ENCODE data around the gene PDE3B. TPM values are rescaled to one million over a fixed set of nuclear protein-coding genes. Genes with fewer than 3 reads are reported as not detected.

Gene PDE3B
- total RNA-seq, 1 experiment from 2014 or later: 6.7 TPM

DNA sequence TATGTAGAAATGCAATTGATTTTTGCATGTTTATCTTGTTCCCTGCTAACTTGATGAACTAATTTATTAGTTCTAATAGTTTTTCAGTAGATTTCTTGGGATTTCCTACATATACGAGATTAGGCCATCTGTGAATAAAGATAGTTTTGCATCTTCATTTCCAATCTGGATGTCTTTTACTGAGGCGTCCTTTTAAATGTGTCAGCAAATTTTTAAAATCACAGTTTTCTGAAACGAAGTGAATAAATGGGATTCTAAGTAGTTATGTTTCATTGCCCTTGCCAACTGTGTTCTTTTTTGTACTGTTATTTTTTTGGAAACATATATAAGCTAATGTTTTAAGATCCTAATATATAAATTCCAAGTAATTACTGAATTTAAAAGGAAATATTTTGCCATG, 198.4 kb downstream of the PDE3B start:
- POLR2A ChIA-PET: no interaction called here
- H3K4me3 ChIP-seq (replicated peaks in 1 of 2; ENCODE audit: low read depth in 1 of 2, low read length in 2 of 2): no peak overlapping the region
- intact Hi-C loops (cut with micrococcal nuclease): no loop called here
- H3K27ac ChIP-seq (ENCODE audit: low read depth, low read length): no peak overlapping the region
- no peaks in the 10 kb centered on the region for H3K9me2 ChIP-seq (ENCODE audit: insufficient read depth)
- DNase-seq (ENCODE audit: low read depth, low spot score): no peak
- H3K9me3 ChIP-seq (ENCODE audit: control insufficient read depth in 1 of 2, insufficient read depth in 1 of 2, low read depth in 1 of 2, low read length in 2 of 2): no peaks in the 10 kb centered on the region
- H4K20me1 ChIP-seq (ENCODE audit: insufficient read depth): no peaks in the 10 kb centered on the region
- no TSS peak for BruUV-seq (replicated peaks)
- H3K79me2 ChIP-seq (ENCODE audit: insufficient read depth, low read length): no peaks in the 10 kb centered on the region
- no peaks in the 10 kb centered on the region for H3K36me3 ChIP-seq (ENCODE audit: control insufficient read depth in 1 of 2, insufficient read depth in 2 of 2, low read length in 2 of 2)
- no peak overlapping the region for H3K4me2 ChIP-seq (ENCODE audit: low read length)
- H3K9ac ChIP-seq (ENCODE audit: low read length): no peak overlapping the region
- H3K4me1 ChIP-seq (ENCODE audit: control insufficient read depth in 1 of 2, insufficient read depth in 2 of 2, low read length in 2 of 2): no peaks in the 10 kb centered on the region
- RAD21 ChIA-PET (ENCODE audit: low non-redundant PET in 1 of 2, low total read pairs in 2 of 2, uncharacterized antibody in 2 of 2, unreplicated experiment in 2 of 2): interaction anchor here in 1 of 2 experiments (0.6 kb wide), 1 partner anchor 207 kb away, joined by 3 read pairs; no protein-coding TSS in a partner anchor
- TF ChIP-seq ZNF274 (IDR thresholded peaks at IDR 0.05; ENCODE audit: low read depth, low read length) (no peak), TCF7L2 (IDR thresholded peaks at IDR 0.05; ENCODE audit: borderline replicate concordance, extremely low read depth, insufficient read depth, insufficient read length) (no peak), RAD21 (IDR thresholded peaks at IDR 0.05; ENCODE audit: low read depth) (no peak), ZFX (IDR thresholded peaks at IDR 0.05) (no peak), EZH2 (IDR thresholded peaks at IDR 0.05) (no peak), CBX3 (IDR thresholded peaks at IDR 0.05; ENCODE audit: low read depth) (no peak), EGR1 (IDR thresholded peaks at IDR 0.05; ENCODE audit: low read depth) (no peak), POLR2A (IDR thresholded peaks at IDR 0.05; ENCODE audit: borderline replicate concordance, extremely low read depth, insufficient read depth, insufficient read length) (no peak), SRF (IDR thresholded peaks at IDR 0.05; ENCODE audit: low read depth) (no peak), POLR2AphosphoS5 (IDR thresholded peaks at IDR 0.05; ENCODE audit: low read depth, low read length) (no peak)
- TF ChIP-seq, protein P1, sequence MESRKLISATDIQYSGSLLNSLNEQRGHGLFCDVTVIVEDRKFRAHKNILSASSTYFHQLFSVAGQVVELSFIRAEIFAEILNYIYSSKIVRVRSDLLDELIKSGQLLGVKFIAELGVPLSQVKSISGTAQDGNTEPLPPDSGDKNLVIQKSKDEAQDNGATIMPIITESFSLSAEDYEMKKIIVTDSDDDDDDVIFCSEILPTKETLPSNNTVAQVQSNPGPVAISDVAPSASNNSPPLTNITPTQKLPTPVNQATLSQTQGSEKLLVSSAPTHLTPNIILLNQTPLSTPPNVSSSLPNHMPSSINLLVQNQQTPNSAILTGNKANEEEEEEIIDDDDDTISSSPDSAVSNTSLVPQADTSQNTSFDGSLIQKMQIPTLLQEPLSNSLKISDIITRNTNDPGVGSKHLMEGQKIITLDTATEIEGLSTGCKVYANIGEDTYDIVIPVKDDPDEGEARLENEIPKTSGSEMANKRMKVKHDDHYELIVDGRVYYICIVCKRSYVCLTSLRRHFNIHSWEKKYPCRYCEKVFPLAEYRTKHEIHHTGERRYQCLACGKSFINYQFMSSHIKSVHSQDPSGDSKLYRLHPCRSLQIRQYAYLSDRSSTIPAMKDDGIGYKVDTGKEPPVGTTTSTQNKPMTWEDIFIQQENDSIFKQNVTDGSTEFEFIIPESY (IDR thresholded peaks at IDR 0.05; ENCODE audit: extremely low read depth, insufficient replicate concordance, low read length): no peak
- TF ChIP-seq, protein P2, sequence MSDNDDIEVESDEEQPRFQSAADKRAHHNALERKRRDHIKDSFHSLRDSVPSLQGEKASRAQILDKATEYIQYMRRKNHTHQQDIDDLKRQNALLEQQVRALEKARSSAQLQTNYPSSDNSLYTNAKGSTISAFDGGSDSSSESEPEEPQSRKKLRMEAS (IDR thresholded peaks at IDR 0.05): no peak
- no peak for ATAC-seq
- H2AFZ ChIP-seq (ENCODE audit: low read depth, low read length, poor library complexity, severe bottlenecking): no peak overlapping the region
- no peaks in the 10 kb centered on the region for H3K27me3 ChIP-seq (ENCODE audit: insufficient read depth, low read length)
- CTCF ChIA-PET: no interaction called here
